ENCODE measurements around the gene ZBTB25.

- TF ChIP-seq CTCF (IDR thresholded peaks at IDR 0.05 in 2 of 3, conservative IDR thresholded peaks at IDR 0.05 in 1 of 3; ENCODE audit: borderline replicate concordance in 1 of 3, insufficient read depth in 1 of 3, low read depth in 2 of 3, low read length in 2 of 3) = no peak
- TF ChIP-seq POLR2A (IDR thresholded peaks at IDR 0.05; ENCODE audit: borderline replicate concordance, extremely low read depth, insufficient read depth, insufficient read length) = no peak
- no peak for TF ChIP-seq ZFX (IDR thresholded peaks at IDR 0.05)
- no peak for TF ChIP-seq POLR2AphosphoS5 (IDR thresholded peaks at IDR 0.05; ENCODE audit: low read depth, low read length)
- TF ChIP-seq REST (IDR thresholded peaks at IDR 0.05; ENCODE audit: low read depth) = no peak
- no peak for TF ChIP-seq CBX3 (IDR thresholded peaks at IDR 0.05; ENCODE audit: low read depth)
- TF ChIP-seq EZH2phosphoT487 (IDR thresholded peaks at IDR 0.05; ENCODE audit: borderline replicate concordance) = no peak
- no peak for TF ChIP-seq MAX (IDR thresholded peaks at IDR 0.05)
- TF ChIP-seq YY1 (IDR thresholded peaks at IDR 0.05; ENCODE audit: extremely low read depth, insufficient replicate concordance, low read depth, low read length) = no peak
These were observed 38.6 kb upstream of the ZBTB25 start for GRCh38 chr14:64541972-64542835.

Data from HCT116 (cell line).